H54 (cell line): ENCODE results near the gene KIFC1.
"Not testable (repeated sequence)": the region's sequence is repeated elsewhere in the genome, so short reads cannot be mapped to it uniquely, and the experiment has no call there.

Experiments
- DNase-seq: peaks from one replicate; pipeline ENCODE4 v3.0.0; 2011; ENCODE audit warnings: low spot score, mixed read lengths; ENCODE audit not compliant: insufficient read length
- FAIRE-seq: peaks from 3 replicates; lab custom pipeline; 2011; peaks lifted over from hg19 to GRCh38; lab: Jason Lieb, UNC
- POLR2A ChIP-seq: IDR thresholded peaks from 2 replicates; pipeline ENCODE4 v1.6.1; 2011; ENCODE audit warnings: low read depth, mild to moderate bottlenecking, low read length

KIFC1 gene

GRCh38 chr6:33391278-33391921 is at the start of gene KIFC1:
TSS of gene KIFC1 (plus strand) at chr6:33391823. CDS start at chr6:33391986, 163 bp downstream.
- FAIRE-seq (peak; percentile 84), DNase-seq (peak; percentile 92)

GRCh38 chr6:33343606-33343952 is 48.0 kb upstream of the KIFC1 start:
- not testable (repeated sequence) for FAIRE-seq, DNase-seq

More at GRCh38 chr6:33391278-33391921, at the start of gene KIFC1:
- peak; percentile 56; the same call in 1 of the 2 replicates for TF ChIP-seq POLR2A

GRCh38 chr6:33343953-33344611 is 47.5 kb upstream of the KIFC1 start:
- FAIRE-seq (no peak), DNase-seq (no peak)
- TF ChIP-seq POLR2A: no peak

- FAIRE-seq (no peak), DNase-seq (peak; percentile 39)
- no peak for TF ChIP-seq POLR2A
These were observed 46.6 kb upstream of the KIFC1 start for GRCh38 chr6:33344701-33345697.

- FAIRE-seq, DNase-seq: not testable (repeated sequence)
These were observed 44.7 kb upstream of the KIFC1 start for GRCh38 chr6:33346972-33347371.

- DNase-seq (no peak), FAIRE-seq (no peak)
- TF ChIP-seq POLR2A: no peak
These were observed 43.8 kb upstream of the KIFC1 start for GRCh38 chr6:33347816-33348215.

GRCh38 chr6:33355860-33356259 is 35.8 kb upstream of the KIFC1 start:
- FAIRE-seq, DNase-seq: not testable (repeated sequence)

- DNase-seq: no peak
- no peak for FAIRE-seq
- TF ChIP-seq POLR2A: no peak
These were observed 35.3 kb upstream of the KIFC1 start for GRCh38 chr6:33356295-33356694.

GRCh38 chr6:33357160-33357871 is 34.3 kb upstream of the KIFC1 start:
- FAIRE-seq, DNase-seq: not testable (repeated sequence)

- no peak for DNase-seq
- no peak for TF ChIP-seq POLR2A
- no peak for FAIRE-seq
These were observed 32.3 kb upstream of the KIFC1 start for GRCh38 chr6:33359331-33359730.

GRCh38 chr6:33363486-33363885 is 28.1 kb upstream of the KIFC1 start:
- FAIRE-seq, DNase-seq: not testable (repeated sequence)

- FAIRE-seq, DNase-seq: not testable (repeated sequence)
These were observed 27.0 kb upstream of the KIFC1 start for GRCh38 chr6:33364475-33365205.

- FAIRE-seq, DNase-seq: not testable (repeated sequence)
These were observed 26.2 kb upstream of the KIFC1 start for GRCh38 chr6:33365206-33365971.
